Esophagus mucosa (tissue), 1 donor: ENCODE data around the gene ARPP19. TPM values are rescaled to one million over a fixed set of nuclear protein-coding genes. Genes with fewer than 3 reads are reported as not detected.
"Not testable (repeated sequence)": the region's sequence is repeated elsewhere in the genome, so short reads cannot be mapped to it uniquely, and the experiment has no call there.

ENCODE experiments used
- ATAC-seq: fragments of 200-7000 bp; cut with Tn5 transposase; one replicate; pipeline ENCODE4 v1.9.1; 2020
- total RNA-seq: library from RNA; stranded (reverse); gene quantifications from one replicate; pipeline ENCODE4 v1.2.4, GENCODE V29; 2023
- donor health status: DM: yes; HTN: yes; CAD: no.

Gene ARPP19
- total RNA-seq, 1 donor from 2014 or later: 114 TPM

DNA sequence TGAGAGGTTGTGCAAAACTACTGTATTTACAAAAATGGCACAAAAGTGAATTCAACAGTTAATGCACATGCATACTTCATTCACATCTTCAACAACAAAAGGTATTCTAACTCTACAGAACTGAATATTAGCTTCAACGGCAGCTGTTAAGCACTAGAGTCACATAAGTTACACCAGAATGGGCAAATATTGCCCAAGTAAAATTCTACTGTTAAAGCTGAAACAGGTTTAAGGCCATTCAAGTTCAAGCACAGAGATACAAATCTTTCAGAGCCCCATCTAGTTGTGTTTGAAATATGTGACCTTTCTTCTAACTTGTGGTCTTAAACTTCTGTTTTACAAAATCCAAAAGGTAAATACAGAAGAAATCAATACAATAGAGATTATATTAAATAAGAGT lies 17.6 kb downstream of the ARPP19 start:
- ATAC-seq: not testable (repeated sequence)

DNA sequence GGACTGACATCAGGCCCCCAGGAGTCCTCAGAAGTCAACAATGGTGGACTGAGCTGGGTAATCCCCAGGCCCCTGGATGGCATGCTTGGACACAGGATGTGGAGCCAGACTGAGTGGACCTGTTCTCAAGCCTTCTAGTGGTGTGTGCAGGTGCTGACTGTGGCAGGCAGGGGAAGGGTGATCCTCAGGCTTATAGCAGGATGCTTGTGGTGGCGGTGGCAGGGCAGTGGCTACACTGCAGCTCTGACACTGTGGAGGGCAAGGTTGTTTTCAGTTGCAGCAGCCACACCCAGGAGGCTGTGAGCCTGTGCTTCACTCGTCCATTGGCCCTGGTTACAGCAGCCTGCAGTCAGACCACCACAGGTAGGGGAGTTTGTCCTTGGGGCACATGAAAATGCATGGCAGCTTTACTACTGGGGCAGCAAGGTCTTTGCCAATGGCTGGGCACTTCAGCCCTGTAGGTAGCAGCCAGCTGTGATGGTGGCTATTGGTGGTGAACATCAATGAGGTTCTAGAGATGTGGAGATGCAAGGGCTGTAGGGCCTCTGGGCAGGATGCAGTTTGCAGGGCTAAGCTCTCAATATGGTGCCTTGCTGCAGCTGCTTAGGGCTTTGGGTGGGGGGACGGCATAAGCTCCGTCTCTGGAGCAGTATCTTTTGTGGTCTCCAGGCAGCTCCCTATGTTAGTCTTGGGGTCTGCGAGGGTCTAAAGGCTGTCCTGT lies 22.6 kb downstream of the ARPP19 start:
- ATAC-seq: peak; percentile 37

DNA sequence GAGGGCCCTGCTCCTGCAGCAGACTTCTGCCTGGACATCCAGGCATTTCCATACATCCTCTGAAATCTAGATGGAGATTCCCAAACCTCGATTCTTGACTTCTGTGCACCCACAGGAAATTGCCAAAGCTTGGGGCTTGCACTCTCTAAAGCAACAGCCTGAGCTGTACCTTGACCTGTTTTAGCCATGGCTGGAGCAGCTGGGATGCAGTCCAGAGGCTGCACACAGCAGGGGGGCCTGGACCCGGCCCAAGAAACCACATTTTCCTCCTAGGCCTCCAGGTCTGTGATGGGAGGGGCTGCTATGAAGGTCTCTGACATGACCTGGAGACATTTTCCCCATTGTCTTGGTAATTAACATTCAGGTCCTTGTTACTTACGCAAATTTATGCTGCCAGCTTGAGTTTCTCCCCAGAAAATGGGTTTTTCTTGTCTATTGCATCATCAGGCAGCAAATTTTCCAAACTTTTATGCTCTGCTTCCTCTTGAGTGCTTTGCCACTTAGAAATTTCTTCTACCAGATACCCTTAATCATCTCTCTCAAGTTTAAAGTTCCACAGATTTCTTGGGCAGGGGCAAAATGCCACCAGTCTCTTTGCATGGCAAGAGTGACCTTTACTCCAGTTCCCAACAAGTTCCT lies 28.3 kb downstream of the ARPP19 start:
- no peak for ATAC-seq

DNA sequence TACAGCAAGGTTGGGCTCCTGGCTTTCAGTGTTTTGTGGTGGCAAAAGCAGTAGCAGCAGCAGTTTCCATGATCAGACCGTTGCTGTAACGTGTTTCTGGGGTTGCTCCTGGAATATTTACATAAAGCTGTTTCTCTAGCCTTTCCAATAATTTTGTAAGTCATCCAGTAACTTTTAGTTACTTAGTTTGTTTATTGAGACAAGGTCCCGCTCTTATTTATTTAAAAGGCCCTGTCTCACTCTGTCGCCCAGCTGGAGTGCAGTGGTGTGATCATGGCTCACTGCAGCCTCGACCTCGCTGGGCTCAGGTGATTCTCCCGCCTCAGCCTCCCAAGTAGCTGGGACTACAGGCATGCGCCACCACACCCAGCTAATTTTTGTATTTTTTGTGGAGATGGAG lies 31.4 kb downstream of the ARPP19 start:
- no peak for ATAC-seq

DNA sequence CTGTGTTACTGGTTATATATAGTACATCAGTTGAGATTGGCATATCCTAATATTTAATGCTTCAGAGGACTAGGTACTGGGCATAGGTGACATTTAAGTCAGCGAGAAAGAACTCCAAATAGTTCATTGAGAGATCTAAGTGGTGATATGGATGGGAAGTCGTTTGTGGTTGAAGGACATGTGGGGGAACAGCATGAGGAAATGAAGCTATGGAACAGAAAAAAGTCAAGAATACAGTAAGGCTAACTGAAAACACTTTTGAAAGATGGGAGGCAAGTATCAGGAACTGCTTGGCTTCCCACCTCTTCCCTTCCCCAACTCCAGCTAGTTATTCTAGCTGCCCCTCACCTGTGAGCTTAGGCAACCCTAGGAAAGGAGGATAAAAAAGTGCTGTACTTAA lies 36.4 kb downstream of the ARPP19 start:
- no peak for ATAC-seq

DNA sequence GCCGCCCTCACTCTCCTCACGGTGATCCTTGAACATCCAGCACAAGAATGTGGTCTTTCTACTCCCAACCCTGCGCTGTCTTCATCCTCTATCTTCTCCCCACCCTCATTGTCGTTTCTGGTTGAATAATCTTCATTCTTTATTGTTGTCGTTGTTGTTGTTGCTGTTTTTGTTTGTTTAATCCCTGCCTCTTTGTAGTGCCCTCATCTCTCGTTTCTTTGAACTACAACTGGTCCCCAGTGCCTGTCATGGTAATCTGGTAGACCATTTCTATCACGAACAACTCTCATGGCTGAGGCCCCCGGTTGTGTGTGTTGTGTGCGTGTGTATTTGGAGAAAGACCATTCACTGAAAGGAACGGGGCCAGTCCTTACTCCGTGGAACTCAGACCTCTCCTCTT lies 38.9 kb downstream of the ARPP19 start:
- ATAC-seq: no peak

DNA sequence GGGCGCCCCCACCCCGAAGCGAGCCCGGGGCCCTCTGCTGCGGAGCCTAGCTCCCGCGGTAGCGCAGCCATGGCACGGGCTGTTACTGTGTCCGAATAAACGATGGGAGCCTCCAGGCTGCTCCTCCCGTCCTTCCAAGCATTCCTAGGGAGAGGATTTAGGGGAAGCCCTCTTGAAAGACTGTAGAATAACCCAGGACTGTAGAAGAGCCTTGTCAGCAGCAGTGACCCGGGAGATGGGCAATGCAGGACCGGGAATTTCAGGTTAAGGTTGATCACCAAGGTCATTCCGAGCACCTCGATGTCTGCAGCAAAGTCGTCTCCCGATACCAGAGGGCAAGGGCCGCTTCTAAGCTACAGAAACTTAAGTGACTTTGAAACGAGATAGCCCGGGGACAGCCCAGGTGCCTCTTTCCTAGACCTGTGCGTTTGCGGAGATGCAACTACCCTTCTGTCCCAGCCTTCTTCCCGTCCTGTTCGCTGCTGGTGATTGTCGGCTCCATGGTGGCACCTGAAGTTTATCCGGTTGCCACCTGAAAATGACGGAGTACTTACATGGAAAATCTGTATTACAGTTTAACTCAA lies 39.4 kb downstream of the ARPP19 start:
- ATAC-seq: peak; percentile 5

DNA sequence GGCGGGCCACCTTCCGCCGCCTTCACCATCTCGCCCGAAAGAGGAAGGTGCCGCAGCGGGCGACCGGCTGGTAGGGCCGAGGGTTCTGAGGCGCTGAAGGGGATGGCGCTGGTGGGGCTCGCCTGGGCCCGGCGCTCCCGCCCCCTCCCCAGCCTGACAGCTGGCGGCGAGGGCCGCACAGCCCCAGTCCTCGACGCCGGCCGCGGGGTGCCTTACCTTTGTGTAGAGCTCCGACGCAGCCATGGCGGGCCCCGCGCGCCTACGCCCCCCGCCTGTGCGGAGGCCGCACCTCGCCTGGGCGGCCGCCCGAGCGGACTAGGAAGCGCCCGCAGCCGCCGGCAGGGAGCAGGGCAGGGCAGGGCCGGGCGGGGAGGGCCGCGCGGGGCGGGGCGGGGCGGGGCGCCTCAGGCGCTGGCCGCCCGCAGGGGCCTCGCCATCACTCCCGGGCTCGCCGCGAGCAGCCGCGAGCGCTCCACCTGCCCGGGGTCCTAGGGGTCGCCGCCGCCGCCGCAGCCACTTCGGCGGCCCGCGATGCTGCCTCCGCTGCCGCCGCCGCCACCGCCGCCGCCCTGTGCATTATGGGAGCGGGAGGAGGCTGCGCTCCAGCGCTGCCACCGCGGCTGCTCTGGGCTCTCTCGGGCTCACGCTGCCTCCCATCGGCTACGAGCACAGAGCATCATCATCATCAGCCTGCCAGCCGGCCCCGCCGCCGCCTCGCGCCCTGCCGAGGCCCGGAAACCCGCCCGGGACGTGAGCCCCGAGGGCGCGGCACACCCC lies 40.1 kb downstream of the ARPP19 start, which contains the start of gene MYO5A:
Gene MYO5A (minus strand): TSS at position 317 of the 777 bp plus-strand sequence. CDS start 74 bp downstream, at position 243.
- ATAC-seq: peak; percentile 89

DNA sequence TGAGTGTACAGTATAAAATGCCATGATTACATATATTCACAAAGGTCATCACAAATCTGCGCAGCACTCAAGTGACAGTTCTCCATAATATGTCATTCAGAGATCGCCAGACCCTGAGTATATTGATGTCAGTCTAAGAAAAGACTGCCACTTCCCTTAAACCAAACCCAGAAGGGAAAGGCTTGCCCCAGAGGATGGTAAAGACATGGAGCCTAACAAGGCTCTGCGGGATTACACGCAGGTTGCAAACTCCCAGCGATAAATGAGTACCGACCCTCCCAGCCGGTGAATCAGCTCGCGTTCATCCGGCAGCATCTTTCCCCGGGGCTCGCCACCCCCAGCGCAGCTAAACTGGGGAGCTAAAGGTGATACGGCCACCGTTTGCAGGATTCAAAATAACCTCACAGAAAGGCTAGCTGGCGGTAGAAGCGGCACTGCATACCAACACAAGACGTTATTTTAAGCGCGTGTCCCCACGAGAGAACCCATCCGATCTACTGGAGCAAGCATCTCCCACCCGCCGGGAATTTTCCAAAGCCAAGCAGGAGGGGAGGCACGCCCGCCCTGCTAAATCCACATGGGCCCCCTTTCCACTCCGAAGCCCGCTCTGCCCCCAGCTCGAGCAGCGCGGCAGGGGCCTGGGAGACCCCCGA lies 40.8 kb downstream of the ARPP19 start:
- peak; percentile 8 for ATAC-seq

DNA sequence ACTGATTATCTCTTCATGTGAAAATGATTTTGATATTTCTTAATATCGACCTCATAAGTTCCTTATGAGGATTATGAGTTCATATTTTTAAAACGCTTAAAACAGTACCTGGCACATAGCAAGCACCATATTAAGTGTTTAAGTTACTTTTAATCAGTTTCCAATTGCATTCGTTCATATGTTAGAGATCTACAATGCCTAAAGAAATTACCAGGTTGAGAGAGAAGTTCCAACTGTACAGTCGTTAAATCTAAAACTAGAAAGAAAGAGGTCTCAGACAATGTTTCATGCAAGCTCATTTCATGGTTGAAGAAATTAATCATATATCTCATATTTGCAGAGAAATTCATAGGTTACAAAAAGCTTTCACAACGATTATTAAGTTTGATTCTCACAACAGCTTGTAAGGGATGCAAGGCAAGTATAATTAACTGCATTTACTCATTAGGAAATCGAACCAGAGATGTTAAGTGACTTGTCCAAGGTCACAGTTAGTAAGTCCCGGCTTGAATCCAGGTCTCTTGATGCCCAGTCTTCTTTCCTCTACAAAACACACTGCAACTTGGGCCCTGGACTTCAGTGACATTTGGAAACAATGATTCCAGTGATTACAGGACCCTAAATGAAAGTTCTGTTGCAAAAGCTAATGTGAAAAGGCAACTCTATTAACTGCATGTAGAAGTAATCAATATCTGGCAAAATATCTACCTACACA lies 41.5 kb downstream of the ARPP19 start:
- no peak for ATAC-seq

DNA sequence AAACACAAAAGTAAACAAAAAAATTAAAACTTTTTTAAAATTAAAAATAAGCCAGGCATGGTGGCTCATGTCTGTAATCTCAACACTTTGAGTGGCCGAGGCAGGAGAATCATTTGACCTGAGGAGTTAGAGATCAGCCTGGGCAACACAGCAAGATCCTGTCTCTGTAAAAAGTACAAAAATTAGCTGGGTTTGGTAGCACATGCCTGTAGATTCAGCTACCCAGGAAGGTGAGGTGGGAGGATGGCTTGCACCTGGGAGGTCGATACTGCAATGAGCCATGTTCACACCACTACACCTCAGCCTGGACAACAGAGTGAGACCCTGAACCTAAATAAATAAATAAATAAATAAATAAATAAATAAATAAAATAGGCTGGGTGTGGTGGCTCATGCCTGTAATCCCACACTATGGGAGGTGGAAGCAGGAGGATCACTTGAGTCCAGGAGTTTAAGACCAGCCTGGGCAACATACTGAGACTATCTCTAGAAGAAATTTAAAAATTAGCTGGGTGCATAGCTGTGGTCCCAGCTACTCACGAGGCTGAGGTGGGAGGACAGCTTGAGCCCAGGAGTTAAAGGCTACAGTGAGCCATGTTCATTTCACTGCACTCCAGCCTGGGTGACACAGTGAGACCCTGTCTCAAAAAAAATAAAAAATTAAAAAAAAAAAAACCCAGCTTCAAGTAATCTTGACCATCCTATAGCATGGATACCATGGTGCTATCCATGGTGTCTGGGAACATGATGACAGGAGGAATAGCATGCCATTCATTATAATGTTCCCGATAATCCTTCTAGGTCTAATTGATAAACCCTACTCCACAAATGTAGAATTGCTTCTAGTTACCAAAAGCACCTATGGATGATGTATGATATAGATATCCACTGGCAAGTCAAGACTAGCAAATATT lies 44.4 kb downstream of the ARPP19 start:
- no peak for ATAC-seq

DNA sequence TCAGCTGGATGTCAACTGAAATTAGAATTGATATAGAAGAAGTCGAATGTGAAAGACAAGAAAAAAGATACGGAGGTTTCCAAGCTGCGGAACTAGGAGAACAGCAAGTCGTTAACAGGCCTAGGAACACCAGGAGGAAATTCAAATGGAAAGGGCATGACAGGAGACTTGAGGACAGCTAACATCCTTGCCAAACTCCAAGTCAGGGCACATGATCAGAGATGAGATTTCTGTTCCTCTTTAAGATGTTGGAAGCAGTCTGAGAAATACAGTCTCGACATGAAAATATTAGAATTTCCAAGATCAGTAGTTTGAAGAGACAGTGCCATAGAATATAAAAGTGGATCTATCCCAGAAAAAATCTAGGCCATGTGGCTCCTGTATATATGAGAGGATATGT lies 45.2 kb downstream of the ARPP19 start:
- ATAC-seq: no peak

DNA sequence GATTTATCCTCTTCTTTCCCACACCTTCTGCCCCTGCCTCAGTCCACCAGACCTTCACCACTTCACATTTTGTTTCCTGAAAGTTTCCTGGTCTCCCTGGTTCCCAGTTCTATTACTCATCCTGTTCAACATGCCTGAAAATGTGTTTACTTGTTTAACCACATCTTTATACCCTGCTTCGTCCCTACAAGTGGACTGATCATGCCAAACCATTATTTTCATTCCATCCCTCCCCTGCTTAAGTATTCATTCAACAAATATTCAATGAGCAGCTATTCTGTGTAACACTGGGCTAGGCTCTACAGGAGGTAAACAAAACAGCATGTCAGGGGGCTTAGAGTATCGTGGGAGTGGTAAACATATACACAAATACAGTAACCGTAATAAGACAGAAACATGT lies 45.6 kb downstream of the ARPP19 start:
- peak; percentile 59 for ATAC-seq

DNA sequence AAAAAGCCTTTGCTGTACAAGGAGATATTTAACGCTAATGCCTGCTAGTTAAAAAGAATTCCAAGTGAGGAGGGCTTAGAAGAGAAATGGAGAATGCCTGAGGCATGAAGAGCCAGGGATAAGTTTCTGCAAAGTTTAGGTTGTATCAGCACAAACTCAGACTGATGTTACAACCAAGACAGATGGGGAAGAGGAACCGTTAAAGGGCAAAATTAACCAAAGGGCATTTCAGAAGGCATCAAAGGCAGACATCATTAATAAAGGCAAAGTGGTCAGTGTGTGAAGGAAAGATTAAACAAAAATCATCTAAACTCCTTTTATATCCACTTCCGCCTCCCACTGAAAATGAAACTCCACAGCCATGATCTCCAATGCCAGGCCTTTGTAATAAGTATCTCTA lies 47.1 kb downstream of the ARPP19 start:
- ATAC-seq: no peak

DNA sequence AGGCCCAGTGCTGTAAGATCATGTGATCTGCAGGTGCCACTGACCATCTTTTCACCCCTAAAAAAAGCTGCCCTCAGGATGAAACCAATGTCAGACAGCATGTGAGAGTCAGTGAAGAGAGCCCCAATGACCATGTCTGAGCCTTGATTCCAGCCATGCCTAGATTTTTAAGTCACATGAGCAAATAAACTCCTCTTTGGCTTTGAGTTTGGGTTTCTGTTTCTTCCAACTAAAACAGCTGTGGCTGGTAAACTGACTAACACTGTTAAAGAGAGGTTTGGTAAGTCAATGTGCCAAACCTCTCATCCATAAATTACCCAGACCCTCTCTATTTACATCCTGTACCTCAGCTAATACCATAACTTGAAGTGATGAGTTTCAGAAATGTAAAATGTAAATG lies 48.4 kb downstream of the ARPP19 start:
- ATAC-seq: no peak

DNA sequence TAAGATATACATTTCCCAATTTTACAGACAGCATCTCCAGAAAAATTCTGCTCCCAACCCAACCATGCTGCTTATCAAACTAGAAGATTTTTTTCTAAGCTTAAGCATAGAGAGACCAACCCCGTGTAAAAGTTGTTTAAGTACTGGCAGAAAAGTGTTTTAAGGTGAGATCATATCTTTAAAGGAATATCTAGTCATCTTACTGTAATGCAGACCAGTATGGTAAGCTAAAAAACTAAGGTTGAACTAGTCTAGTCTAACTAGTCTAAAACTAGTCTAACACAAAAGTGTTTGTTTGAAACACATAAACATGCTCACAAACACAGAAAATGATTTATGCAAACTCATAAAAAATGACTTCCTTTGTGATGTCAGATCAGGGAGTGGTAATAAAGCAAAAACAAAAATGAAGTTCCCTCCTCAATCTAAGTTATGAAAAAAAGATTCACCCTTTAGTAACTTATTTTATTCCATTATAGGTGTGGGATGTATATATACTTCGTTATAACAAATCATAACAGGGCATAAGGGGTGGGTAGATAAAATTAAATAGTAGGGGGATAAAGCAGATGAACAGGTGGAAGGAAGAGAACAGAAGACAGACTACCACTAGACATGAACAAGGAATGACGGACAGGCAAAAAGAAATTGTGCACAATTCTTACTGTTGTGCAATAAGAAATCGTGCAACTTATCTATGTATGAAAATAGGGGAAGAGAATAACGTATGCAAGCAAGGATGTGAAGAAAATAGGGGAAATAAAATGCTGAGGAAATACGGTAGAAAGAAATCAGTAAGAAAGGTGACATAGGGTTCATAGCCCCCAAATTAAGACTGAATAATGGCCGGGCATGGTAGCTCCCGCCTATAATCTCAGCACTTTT lies 50.1 kb downstream of the ARPP19 start:
- ATAC-seq: no peak

DNA sequence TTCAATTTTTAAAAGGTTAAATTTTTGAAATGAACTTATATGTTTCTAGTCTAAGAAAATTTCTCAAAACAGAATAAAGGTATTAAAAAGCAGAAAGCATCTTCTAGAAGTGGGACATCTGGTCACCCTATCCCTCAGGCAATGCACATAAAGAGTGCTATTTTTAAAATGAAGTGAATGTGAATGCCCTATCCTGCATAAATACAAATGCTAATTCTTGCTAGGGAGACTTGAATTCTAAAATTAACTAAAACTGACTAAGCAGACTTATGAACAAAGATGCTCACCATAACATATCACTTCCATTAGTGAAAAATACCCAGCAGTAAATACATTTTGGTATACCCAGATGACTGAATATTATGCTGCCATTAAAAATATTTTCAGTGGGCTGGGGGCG lies 51.8 kb downstream of the ARPP19 start:
- ATAC-seq: no peak

DNA sequence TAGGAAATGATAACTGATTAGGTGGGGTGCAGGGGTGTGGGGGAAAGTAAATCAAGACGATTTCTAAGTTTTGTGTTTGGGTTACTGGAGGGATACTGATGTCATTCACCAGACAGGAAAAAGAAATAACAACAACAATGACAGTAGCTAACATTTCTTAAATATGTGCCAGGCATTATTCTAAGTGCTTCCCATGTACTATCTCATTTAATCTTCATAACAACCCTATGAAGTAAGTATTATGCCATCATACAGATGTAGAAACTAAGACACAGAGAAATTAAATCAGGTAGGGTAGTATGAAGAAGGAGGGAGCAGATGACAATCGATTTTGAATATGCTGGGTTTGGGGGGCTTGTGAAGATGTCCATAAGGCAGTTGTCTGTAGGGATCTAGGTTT lies 53.5 kb downstream of the ARPP19 start:
- no peak for ATAC-seq

DNA sequence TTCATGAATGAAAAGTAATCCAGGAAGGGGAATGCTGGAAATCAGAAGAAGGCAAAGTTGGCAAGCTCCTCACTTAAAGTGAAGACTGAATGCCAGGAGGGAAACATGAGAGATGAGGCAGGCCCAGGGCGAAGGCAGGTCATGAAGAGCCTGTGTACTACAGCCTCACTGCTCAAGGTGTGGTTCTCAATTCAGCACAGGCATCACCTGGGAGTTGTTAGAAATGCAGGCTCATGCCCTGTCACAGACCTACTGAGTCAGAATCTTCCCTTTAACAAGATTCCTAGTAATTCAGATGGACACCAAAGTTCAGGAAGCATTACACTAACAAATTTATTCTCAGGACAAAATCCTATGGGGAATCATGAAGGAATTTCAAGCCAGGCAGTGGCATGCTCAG lies 54.3 kb downstream of the ARPP19 start:
- ATAC-seq: peak; percentile 91

DNA sequence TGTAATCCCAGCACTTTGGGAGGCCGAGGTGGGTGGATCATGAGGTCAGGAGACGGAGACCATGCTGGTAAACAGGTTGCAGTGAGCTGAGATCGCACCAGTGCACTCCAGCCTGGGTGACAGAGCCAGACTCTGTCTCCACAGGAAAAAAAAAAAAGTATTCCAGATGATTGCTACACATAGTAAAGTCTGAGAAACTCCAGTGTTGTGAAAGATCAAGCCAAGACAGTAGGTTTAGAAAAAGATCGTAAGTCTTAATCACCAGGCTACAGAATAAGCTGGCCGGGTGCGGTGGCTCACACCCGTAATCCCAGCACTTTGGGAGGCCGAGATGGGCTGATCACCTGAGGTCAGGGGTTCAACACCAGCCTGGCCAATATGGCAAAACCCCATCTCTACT lies 56.0 kb downstream of the ARPP19 start:
- peak; percentile 56 for ATAC-seq
